Measurements from ENCODE around the gene GNAI2. TPM values are rescaled to one million over a fixed set of nuclear protein-coding genes. Genes with fewer than 3 reads are reported as not detected.
"Not testable (repeated sequence)": the region's sequence is repeated elsewhere in the genome, so short reads cannot be mapped to it uniquely, and the experiment has no call there.

The GNAI2 gene
- total RNA-seq, 1 experiment from 2014 or later: 297 TPM

DNA sequence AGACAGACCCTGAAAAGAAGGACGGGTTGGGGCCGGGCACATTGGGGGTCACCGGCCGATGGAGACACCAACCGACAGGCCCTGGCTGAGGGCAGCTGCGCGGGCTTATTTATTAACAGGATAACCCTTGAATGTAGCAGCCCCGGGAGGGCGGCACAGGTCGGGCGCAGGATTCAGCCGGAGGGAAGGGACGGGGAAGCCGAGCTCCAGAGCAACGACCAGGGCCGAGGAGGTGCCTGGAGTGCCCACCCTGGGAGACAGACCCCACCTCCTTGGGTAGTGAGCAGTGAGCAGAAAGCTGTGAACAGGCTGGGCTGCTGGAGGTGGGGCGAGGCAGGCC, 40.7 kb downstream of the GNAI2 start:
- no peak for DNase-seq (ENCODE audit: low read depth)

DNA sequence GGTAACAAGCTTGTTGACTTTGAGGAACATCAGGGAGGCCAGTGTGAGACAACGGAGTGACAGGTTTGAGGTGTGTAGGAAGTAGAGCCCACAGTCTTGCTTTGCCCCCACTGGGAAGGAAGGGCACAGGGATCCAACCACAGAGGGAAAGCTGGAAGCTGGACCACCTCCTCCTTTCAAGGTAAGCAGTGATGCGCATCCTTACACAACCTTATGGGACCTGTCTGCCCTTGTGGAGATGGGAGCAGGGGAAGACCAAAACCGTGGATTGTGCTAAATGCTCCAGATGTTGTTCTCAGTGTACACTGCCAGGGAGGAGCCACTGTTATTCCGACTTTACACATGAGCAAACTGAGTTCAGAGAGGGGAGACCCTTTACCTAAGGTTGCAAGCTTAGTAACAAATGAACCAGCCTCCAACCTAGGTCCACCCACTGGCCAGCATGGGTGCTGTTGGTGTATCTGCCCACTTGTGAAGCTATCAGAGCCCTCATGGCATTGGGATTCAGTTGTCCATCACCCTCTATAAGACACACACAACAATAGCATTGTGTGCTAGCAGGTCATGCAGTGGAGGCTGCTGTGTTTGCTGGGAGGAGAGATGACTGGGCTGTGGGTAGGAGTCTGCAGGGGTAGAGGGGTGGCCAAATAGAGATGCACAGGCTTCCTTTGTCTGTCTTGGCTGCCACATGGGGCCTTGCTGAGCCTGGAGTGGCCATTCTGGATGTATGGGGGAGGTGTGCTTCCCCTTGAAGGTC, 42.3 kb downstream of the GNAI2 start:
- DNase-seq (ENCODE audit: low read depth): no peak

DNA sequence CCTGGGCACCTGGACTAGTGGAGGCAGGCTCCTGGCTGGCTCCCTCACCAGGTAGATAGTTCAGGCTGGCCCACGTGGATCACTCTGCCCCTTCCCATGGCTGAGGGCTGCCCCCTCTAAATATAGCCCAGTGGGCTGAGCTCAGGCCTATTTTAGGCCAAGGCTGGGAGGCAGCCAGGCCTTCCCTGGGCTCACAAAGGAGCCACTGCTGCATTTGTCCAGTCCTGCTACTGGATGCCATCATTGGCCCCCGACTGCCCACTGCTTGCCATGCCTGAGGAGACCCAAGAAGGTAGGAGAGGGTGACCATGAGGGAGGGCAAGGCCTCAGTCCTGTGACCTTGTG, 42.8 kb downstream of the GNAI2 start, which contains the start of gene LSMEM2:
TSS of gene LSMEM2 (plus strand) at position 208 of the 345 bp plus-strand sequence. CDS start at position 235, 27 bp downstream.
- DNase-seq (ENCODE audit: low read depth): no peak

DNA sequence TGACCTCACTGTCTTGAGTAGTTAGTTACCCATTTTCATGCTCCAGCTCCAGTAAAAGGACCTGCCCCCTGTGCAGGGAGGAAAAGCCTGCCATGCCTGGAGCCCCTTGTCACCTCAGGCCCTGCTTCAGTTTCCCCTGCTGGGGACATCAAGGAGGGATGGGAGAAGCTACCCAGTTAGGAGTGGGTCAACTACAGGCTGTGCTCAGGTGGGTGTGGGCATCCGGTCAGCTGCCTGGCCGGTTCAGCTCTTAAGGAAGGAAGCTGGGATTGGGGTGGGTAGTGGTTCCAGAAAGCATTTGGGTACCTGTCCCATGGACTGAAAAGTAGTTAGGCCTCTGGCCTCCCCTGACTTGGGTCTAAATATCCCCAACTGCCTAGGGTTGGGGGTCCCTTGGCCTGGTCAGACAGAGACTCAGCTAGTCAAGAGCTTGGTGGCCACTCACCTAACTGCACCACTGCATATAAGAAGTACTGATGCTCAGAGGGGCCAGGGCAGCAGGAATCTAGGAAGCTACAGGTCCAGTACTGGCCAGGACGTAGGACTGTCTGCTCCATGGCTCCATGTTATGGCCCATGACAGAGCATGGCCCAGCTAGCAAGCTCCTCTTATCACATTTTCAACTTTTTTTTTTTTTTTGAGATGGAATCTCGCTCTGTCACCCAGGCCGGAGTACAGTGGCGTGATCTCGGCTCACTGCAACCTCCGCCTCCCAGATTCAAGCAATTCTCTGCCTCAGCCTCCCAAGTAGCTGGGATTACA, 43.4 kb downstream of the GNAI2 start:
- no peak for DNase-seq (ENCODE audit: low read depth)

DNA sequence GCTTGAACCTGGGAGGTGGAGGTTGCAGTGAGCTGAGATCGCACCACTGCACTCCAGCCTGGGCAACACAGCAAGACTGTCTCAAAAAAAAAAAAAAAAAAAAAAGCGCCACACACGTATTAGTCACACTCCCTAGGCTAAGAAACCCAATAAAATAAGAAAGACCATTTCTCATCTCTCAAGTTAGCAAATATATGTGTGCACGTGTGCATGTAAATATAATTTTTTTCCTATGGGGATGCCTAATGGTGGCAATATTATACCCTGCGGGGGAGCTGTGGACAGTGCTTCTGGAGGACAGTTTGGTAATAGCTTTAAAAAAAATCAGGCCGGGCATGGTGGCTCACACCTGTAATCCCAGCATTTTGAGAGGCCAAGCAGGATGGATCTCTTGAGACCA, 48.1 kb downstream of the GNAI2 start:
- not testable (repeated sequence) for DNase-seq (ENCODE audit: low read depth)

DNA sequence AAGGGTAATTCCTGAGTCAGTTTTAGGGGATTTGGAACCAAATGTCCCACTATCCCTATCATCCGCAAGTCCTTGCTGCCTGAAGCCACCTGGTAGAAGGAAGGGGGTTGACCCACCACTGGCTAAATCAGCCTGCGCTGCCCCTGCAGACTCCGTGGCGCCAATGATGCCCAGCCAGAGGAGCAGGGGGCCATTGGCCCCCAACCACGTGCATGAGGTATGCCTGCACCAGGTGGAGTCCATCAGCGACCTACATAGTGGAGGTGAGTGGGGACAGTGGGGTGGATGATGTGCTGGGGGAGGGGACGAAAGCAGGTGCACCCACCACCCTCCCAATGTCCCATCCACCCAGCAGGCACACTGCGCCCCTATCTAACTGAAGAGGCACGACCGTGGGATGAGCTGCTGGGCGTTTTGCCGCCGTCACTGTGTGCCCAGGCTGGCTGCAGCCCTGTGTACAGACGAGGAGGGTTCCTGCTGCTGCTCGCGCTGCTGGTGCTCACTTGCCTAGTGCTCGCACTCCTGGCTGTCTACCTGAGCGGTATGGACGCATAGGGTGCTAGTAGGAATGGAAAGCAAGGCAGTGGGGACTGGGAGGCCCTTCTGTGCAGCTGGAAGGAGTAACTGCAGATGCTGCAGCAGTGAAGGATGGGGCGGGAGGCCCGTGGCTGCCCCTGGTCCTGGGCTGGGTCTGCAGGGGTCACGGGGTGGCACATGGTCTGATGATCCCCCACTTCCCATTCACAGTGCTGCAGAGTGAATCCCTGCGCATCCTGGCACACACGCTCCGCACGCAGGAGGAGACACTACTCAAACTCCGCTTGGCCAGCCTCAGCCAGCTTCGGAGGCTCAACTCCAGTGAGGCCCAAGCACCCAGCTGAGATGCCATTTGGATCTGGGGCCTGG, 50.6 kb downstream of the GNAI2 start:
- no peak for DNase-seq (ENCODE audit: low read depth)

DNA sequence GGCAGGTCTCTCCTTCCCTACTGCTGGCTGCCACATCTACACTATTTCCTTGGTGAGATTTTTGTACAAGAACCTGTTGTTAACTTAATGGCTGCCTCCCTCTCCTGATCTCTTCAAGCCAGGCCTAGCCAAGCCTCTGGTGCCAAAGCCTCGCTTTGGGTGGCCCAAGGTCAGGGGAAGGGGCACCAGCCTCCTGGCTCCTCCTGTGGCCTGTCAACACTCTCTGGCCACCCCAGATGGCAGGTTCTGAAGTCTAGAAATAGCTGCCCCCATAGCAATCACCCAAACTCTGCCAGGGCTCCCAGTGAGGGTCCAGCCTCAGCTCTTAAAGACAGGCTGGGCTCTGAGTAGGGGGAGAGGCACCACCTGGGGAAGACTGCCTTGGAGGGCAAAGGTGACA, 51.3 kb downstream of the GNAI2 start:
- no peak for DNase-seq (ENCODE audit: low read depth)

DNA sequence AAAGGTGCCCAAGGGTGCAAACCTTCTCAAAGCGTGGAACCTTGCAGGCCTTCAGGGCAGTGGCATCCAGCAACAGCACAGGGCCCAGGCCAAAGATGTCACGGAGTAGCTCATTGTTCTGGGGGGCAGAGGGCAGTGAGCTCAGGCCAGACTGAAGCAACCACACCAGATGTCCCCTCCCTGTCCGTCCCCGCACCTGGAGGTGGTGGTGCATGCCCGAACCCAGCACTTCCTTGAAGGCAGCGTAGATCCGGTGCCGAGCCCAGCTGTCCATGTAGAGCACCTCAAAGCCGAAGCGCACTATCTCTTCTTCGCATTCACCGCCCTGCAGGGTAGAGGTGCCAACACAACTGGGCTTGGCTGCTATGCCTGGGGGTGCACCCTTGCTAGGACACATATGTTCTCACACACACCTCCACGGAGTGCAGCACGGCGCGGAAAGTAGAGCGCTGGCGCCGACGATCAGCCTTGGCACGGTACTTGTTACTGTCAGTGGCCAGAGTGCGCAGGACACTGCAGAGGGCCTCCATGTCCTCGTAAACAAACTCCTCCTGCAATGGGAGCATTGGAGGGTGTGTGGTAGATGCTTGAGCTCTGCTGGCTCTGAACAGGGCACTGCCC, 52.5 kb downstream of the GNAI2 start:
- no peak for DNase-seq (ENCODE audit: low read depth)

DNA sequence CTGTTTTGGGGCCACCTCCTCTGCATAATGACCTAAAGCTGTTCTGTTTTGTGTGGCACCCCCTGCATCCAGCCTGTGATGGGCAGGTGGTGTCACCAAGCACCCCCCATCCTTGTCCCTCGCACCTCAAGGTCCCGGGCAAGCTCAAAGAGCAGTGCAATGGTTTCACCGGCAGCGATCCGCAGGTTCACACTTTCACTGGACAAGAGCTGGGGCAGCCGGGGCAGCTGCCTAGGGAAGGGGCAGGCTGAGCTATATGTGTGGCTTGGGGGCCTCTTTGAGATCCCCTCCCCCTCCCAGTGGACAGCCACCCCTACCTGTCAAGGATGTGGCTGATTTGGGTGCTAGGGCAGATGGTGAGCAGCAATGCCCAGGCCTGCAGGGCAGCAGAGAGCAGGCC, 53.1 kb downstream of the GNAI2 start:
- DNase-seq (ENCODE audit: low read depth): no peak

DNA sequence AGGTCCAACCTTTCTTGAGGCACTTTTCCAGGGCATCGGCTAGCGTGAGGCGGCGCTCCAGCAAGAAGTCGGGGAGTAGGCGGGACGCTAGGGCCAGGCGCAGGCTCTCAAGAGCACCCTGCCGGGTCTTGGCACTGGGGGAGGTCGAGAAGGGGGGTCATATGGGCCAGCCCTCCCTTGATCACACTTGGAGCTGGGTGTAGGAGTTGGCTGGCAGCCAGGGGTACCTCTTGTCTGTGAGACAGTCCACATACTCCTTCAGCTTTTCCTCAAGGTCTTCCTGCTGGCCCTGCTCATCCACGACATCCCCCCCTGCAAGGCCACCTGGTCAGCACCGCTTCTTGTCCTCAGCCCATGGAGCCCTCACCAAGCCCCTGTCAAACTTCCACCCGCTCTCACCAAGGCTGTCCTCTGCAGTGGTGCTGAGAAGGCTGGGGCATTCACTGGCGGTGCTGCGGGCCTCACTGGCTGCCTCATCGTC, 54.2 kb downstream of the GNAI2 start:
- no peak for DNase-seq (ENCODE audit: low read depth)

DNA sequence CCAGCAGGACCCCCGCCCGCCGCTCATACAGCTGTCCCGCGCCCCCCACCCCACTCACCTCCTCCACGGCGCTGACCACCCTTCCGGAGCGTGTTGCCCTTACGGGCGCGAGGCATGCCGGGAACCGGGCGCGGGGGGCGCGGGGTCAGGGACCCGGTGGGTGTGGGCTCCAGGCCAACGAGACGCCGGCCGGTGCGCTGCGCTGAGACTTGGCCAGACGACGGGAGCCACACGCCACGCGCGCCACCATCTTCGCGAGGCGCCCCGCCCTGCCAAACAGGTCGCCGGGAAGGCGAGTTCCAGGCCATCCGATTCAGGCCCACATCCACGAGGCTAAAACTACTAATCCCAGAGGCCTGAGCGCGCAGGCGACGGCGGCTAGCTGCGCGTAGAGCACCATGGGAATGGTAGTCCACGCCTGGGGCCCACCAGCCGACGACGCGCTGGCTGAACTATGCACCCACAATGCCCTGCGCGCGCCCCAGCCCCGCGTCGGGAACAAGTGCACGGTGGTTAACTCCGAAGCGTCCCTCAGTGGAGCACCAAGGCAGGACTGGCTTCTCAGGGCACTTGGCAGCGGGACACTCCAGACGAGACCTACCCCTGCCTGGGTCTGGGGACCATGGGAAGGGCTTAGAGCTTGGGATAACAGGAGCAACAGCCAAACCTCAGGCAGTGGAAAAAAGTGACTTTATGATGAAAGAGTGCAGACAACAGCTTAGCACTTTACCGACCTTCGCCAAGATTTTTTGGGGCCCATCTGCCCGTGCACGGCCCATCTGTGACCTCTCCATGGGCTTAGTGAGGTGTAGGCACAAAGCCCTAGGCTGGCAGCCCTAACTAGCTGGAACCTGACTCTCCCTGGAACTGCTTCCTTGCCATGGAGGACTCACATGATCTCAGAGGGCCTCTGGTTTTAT, 56.4 kb downstream of the GNAI2 start, which contains the start of gene IFRD2:
TSS of gene IFRD2 (minus strand) at position 271 of the 920 bp plus-strand sequence. CDS start at position 116, 155 bp downstream.
- DNase-seq (ENCODE audit: low read depth): peak; percentile 97

DNA sequence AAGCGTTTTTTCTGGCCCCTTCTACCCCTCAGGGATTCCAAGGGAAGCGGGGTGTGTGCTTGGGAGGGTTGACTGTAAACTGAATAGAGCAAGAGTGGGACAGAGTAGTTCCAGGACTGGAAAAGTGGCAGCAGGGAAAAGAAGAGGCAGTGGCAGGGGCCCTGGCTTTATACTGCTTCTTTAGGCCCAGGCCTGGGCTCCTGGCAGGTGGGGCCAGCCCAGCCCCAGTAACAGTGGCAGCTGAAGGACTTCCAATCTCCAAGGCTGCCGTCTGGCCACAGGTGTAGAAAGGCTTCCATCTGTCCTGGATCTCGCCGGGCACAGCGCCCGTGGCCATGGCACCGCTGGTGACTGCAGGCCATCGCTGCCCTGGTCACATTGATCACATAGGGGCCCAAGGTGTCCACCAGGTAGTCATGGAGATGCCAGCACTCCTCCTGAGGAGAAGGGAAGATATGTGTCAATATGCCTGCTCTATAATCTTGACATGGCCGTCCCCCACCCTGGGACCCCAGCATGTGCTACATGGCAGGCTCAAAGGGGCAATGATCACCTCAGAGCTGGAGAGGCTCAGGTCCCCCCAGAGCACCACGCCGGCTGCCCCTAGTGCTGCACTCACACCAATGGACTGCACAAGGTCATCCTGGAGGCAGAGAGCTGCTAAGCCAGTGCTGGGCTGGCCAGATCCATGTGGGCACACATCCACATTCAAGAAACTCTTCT, 57.2 kb downstream of the GNAI2 start:
- no peak for DNase-seq (ENCODE audit: low read depth)

DNA sequence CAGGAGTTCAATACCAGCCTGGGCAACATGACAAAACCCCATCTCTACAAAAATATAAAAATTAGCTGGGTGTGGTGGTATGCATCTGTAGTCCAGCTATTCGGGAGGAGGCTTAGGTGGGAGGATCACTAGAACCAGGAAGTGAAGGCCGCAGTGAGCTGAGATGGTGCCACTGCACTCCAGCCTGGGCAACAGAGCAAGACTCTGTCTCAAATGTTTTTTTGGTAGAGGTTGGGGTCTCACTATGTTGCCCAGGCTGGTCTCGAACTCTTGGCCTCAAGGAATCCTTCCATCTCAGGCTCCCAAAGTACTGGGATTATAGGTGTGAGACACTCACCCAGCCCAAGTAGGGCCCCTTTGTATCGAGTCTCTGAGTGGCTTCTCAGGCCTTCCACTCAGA, 58.1 kb downstream of the GNAI2 start:
- DNase-seq (ENCODE audit: low read depth): no peak

DNA sequence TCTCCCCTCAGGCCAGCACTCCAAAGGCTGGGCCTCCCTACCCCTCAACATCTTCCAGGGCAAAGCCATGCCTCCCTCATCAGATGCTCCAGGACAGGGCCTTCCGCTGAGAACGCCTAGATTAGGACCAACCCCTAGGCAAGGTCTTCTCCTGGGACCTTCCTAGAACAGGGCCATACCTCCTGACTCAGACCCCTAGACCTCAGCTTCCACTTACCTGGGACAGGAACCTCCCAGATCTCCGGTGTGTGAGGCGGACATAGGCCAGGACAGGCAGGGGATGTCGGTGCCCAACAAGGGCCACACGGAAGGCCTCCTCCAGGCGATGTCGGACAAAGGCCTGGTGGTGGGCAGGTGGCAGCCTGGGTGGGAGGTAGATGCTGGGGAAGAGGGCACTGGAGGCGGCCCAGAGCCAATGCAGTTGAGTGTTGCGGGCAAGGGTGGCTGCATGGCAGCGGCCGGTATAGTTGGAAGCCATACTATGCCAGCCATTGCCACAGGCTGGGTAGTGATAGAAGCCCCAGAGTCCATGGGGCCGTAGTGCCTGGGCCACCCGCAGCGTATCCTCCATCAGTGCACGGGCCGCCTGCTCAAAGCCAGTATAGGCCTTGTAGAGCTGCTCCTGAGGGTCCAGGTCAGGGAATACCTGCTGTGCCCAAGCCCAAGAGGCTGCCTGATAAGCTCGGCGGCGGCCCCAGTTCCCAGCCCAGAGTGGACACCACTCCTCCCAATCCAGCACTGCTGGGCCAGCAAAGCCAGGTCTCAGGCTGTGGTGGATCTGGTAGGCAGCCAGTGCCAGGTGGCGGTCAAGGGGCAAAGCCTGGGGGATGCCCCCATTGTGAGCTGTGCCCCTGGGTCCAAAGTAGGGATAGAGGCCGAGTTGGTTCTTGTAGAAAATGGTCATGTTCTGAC, 58.7 kb downstream of the GNAI2 start:
- no peak for DNase-seq (ENCODE audit: low read depth)

DNA sequence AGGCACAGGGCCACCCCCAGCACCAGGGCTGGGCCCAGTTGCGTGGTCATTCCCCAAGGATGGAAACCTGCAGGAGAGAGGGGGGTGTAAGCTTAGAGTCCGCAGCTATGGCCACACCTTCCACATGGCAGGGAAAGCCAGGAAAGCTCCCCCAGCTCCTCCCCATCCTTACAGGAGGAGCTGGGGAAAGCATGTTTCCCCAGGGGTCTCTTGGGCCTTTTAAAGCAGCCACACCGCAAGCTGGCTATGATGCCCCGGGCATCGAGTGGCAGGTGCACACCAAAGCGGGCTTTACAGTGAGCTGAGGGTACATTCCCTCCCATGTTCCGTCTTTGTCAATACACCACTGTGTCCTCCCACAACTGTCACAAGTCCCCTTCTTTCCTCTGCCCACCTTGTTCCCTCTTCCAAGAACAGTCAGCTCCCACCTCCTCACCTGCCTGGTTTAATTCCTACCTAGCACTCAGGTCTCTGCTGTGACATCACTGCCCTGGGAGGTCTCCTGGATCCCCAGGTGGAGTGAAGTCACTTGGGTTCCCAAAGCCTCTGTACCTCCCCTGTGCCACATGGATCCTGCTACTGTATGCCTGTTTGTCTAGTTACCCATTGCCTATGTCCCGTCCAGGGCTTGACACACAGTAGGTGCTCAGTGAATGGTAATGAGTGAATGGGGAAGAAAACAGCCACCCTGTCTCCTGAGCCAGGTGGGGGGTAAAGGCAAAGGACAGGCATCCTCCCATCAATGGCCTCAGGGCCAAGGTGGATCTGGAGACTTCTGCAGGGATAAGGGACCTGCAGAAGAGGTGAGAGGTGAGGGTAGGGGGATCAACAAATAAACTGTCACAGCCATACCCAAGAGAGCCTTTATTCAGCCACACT, 59.8 kb downstream of the GNAI2 start:
- DNase-seq (ENCODE audit: low read depth): no peak

DNA sequence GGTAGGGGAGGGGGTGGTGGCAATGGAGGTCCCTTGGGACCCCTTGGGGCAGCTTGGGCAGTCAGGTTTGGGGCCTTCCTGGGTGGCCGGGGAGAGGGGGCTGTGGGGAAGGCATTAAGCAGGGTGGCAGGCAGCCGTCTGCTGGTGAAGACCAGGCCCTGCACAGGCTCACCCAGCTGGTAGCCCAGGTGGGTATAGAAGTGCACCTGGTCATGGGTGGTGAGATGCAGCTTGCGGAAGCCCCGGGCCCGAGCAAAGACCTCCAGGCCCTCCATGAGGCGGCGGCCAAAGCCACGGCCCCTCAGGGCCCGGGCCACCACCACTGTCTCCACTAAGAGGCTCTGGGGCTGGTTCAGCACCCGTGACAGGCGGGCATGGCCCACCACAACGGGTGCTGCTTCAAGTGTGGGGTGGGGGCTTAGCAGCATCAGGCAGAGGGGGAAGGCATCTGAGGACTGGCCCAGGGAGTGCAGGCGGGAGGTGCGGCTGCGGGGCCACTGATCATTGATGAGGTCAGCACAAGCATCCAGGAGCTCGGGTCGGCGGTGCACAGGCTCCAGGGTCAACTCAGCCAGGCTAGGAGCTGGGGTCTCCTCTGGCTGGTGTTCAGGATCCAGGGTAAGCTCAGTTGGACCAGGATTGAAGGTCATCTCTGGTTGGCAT, 60.8 kb downstream of the GNAI2 start:
- DNase-seq (ENCODE audit: low read depth): no peak

DNA sequence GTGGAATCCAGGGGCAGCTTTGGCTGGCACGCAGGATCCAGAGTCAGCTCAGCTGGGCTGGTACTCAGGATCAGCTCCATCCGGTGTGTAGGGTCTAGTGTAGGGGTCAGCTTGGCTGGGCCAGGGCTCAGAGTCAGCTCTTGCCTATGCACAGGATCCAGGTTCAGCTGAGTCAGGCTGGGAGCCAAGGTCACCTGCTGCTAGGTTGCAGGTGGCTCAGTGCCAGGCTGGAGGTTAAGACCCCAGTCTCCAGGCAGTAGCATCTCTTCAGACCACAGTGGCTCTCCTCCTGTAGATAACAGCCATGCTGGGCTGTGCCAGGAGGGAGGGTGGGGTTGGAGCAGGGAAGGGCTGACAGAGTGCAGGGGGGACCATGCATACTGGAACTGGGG, 61.4 kb downstream of the GNAI2 start:
- no peak for DNase-seq (ENCODE audit: low read depth)
